H1 (cell line): ENCODE measurements around the gene RAMP3. TPM values are rescaled to one million over a fixed set of nuclear protein-coding genes. Genes with fewer than 3 reads are reported as not detected.

Experiments
- CTCF ChIA-PET: fragments of 300-600 bp; sonication (Branson Sonifier 250); formaldehyde crosslinking; loops from one replicate; lab custom pipeline; 2021; ENCODE audit not compliant: partially characterized antibody; lab: Charles Lee
- POLR2A ChIA-PET: fragments of 300-600 bp; sonication (Branson Sonifier 250); formaldehyde crosslinking; loops from one replicate; lab custom pipeline; 2021; ENCODE audit warnings: inconsistent platforms; ENCODE audit not compliant: partially characterized antibody; lab: Charles Lee
- DNase-seq, 2 experiments: peaks; one replicate each; pipeline versions ENCODE4 v3.0.0 to v3.0.0-alpha.2; 2010 to 2022; ENCODE audit warnings: low spot score in 2 of 2, low read depth in 1 of 2, mixed read lengths in 1 of 2
- FAIRE-seq: peaks from 2 replicates; lab custom pipeline; 2011; peaks lifted over from hg19 to GRCh38; lab: Jason Lieb, UNC
- H2AFZ ChIP-seq: 2 replicates; pipeline ENCODE4 v1.8.1; 2012; ENCODE audit warnings: low read length, inconsistent platforms
- H2AK5ac ChIP-seq: 2 replicates; pipeline ENCODE4 v1.6.1; 2013; ENCODE audit warnings: low read depth, low read length
- H2BK120ac ChIP-seq: replicated peaks from 2 replicates; pipeline ENCODE3; 2013; ENCODE audit warnings: low read depth, low read length, inconsistent platforms
- H2BK12ac ChIP-seq: 2 replicates; pipeline ENCODE4 v1.6.1; 2013; ENCODE audit warnings: low read depth, low read length
- H2BK15ac ChIP-seq: 2 replicates; pipeline ENCODE4 v1.6.1; 2013; ENCODE audit warnings: low read length
- H2BK20ac ChIP-seq: 2 replicates; pipeline ENCODE4 v1.6.1; 2013; ENCODE audit warnings: low read length
- H2BK5ac ChIP-seq: 2 replicates; pipeline ENCODE4 v1.6.1; 2013; ENCODE audit warnings: low read depth, low read length
- H3K14ac ChIP-seq: 2 replicates; pipeline ENCODE4 v1.6.1; 2013; ENCODE audit warnings: inconsistent platforms; ENCODE audit not compliant: insufficient read length
- H3K18ac ChIP-seq: 2 replicates; pipeline ENCODE4 v1.6.1; 2013; ENCODE audit warnings: low read length; ENCODE audit errors: extremely low read depth
- H3K23ac ChIP-seq: 2 replicates; pipeline ENCODE4 v1.6.1; 2013; ENCODE audit warnings: inconsistent platforms; ENCODE audit not compliant: insufficient read length
- H3K23me2 ChIP-seq: 2 replicates; pipeline ENCODE4 v1.6.1; 2013; ENCODE audit warnings: low read depth, low read length
- H3K27ac ChIP-seq: 2 replicates; pipeline ENCODE4 v1.6.1; 2011; ENCODE audit warnings: low read depth, low read length, inconsistent platforms
- H3K27me3 ChIP-seq, 4 experiments: replicated peaks in 1 of 4; 1 replicate in 1 of 4; 2 replicates in 3 of 4; pipeline versions ENCODE4 v1.6.1 to v1.8.1; 2011 to 2013; ENCODE audit warnings: low read length in 3 of 4, mild to moderate bottlenecking in 3 of 4, inconsistent platforms in 2 of 4, mixed read lengths in 2 of 4, moderate library complexity in 1 of 4; ENCODE audit not compliant: control insufficient read depth in 3 of 4, insufficient read depth in 3 of 4; ENCODE audit errors: extremely low read depth in 1 of 4
- H3K36me3 ChIP-seq, 4 experiments: 2 replicates each; pipeline versions ENCODE4 v1.6.1 to v1.8.1; 2011 to 2013; ENCODE audit warnings: mild to moderate bottlenecking in 4 of 4, low read length in 3 of 4, moderate library complexity in 2 of 4, control low read depth in 1 of 4, inconsistent platforms in 1 of 4; ENCODE audit not compliant: insufficient read depth in 4 of 4, control insufficient read depth in 2 of 4
- H3K4ac ChIP-seq: replicated peaks from 2 replicates; pipeline ENCODE3; 2013; ENCODE audit warnings: low read length, low read depth, mixed read lengths, inconsistent platforms; ENCODE audit not compliant: insufficient read length
- H3K4me1 ChIP-seq, 4 experiments: replicated peaks in 1 of 4; 1 replicate in 1 of 4; 2 replicates in 3 of 4; pipeline versions ENCODE4 v1.6.1 to v1.8.1; 2011 to 2013; ENCODE audit warnings: low read length in 3 of 4, inconsistent platforms in 2 of 4, mixed read lengths in 1 of 4; ENCODE audit not compliant: insufficient read depth in 4 of 4, control insufficient read depth in 3 of 4
- H3K4me2 ChIP-seq, 2 experiments: 2 replicates each; pipeline versions ENCODE4 v1.6.1 to v1.8.1; 2011 to 2013; ENCODE audit warnings: low read depth in 2 of 2, low read length in 2 of 2, control low read depth in 1 of 2, inconsistent platforms in 1 of 2, mild to moderate bottlenecking in 1 of 2; ENCODE audit not compliant: insufficient read depth in 1 of 2
- H3K4me3 ChIP-seq, 4 experiments: fragments of 200-600, 300-600 bp in 1 of 4; sonication (generic), shearing (Covaris generic), sonication (Bioruptor Twin) in 1 of 4; 2 replicates each; pipeline versions ENCODE4 v1.5.1 to v1.8.1; 2011 to 2016; ENCODE audit warnings: low read length in 4 of 4, low read depth in 3 of 4, control low read depth in 2 of 4, inconsistent platforms in 2 of 4, mild to moderate bottlenecking in 2 of 4, mixed read lengths in 1 of 4, moderate library complexity in 1 of 4; ENCODE audit not compliant: insufficient read depth in 2 of 4; ENCODE audit errors: extremely low read depth in 1 of 4
- H3K56ac ChIP-seq: replicated peaks from 2 replicates; pipeline ENCODE3; 2013; ENCODE audit warnings: low read depth, mild to moderate bottlenecking, mixed read lengths, low read length, inconsistent platforms; ENCODE audit not compliant: insufficient read length
- H3K79me1 ChIP-seq: 2 replicates; pipeline ENCODE4 v1.6.1; 2013; ENCODE audit warnings: low read depth, low read length, control low read depth
- H3K79me2 ChIP-seq, 2 experiments: 2 replicates each; pipeline versions ENCODE4 v1.6.1 to v1.8.1; 2012 to 2013; ENCODE audit warnings: low read length in 2 of 2, mild to moderate bottlenecking in 2 of 2, inconsistent platforms in 1 of 2; ENCODE audit not compliant: insufficient read depth in 2 of 2, control insufficient read depth in 1 of 2
- H3K9ac ChIP-seq, 4 experiments: replicated peaks in 1 of 4; 1 replicate in 1 of 4; 2 replicates in 3 of 4; pipeline versions ENCODE4 v1.6.1 to v1.8.1; 2011 to 2013; ENCODE audit warnings: low read depth in 3 of 4, low read length in 3 of 4, control low read depth in 2 of 4, mild to moderate bottlenecking in 2 of 4, moderate library complexity in 2 of 4, inconsistent platforms in 1 of 4; ENCODE audit errors: extremely low read depth in 1 of 4
- H3K9me3 ChIP-seq, 2 experiments: 2 replicates each; pipeline versions ENCODE4 v1.6.1 to v1.8.1; 2012 to 2013; ENCODE audit warnings: mild to moderate bottlenecking in 2 of 2, moderate library complexity in 2 of 2, control low read depth in 1 of 2, inconsistent platforms in 1 of 2, low read depth in 1 of 2, low read length in 1 of 2, mixed read lengths in 1 of 2; ENCODE audit not compliant: insufficient read depth in 2 of 2
- H4K20me1 ChIP-seq, 2 experiments: replicated peaks in 1 of 2; 2 replicates each; pipeline versions ENCODE3 to v1.8.1; 2011 to 2013; ENCODE audit warnings: inconsistent platforms in 2 of 2, low read length in 2 of 2, mild to moderate bottlenecking in 1 of 2; ENCODE audit not compliant: insufficient read depth in 2 of 2, control insufficient read depth in 1 of 2
- H4K5ac ChIP-seq: 2 replicates; pipeline ENCODE4 v1.6.1; 2013; ENCODE audit warnings: low read length, low read depth, mixed read lengths, inconsistent platforms; ENCODE audit not compliant: insufficient read length
- H4K8ac ChIP-seq: 2 replicates; pipeline ENCODE4 v1.8.0; 2013; ENCODE audit warnings: mild to moderate bottlenecking, moderate library complexity, low read length, inconsistent platforms; ENCODE audit not compliant: insufficient read depth; ENCODE audit errors: extremely low read depth
- H4K91ac ChIP-seq: replicated peaks from 2 replicates; pipeline ENCODE3; 2013; ENCODE audit warnings: low read length, mixed read lengths, inconsistent platforms; ENCODE audit not compliant: insufficient read length
- BRCA1 ChIP-seq: IDR thresholded peaks from 2 replicates; pipeline ENCODE4 v1.6.1; 2012; ENCODE audit warnings: low read depth, low read length, improper control_type of control experiment
- RFX5 ChIP-seq: IDR thresholded peaks from 2 replicates; pipeline ENCODE4 v1.6.1; 2011; ENCODE audit warnings: low read depth, low read length, improper control_type of control experiment, borderline replicate concordance
- TAF1 ChIP-seq: IDR thresholded peaks from 2 replicates; pipeline ENCODE4 v1.6.1; 2011; ENCODE audit warnings: mild to moderate bottlenecking, low read depth, low read length
- WGBS, 2 experiments: shearing (Covaris generic) in 1 of 2; methylation state at CpG; one replicate each; pipeline versions ENCODE4 v1.1.6 to v1.1.7; 2013 to 2015; ENCODE audit warnings: low lambda C conversion rate in 2 of 2, mixed read lengths in 2 of 2, inconsistent platforms in 1 of 2, low coverage in 1 of 2, missing lambda C conversion rate in 1 of 2; ENCODE audit not compliant: insufficient replicate concordance in 2 of 2, insufficient coverage in 1 of 2, insufficient read length in 1 of 2; ENCODE audit errors: extremely low coverage in 1 of 2, missing lambda C conversion rate in 1 of 2; 5-methylcytosine and 5-hydroxymethylcytosine counted together
- polyA plus RNA-seq, 7 experiments: library from polyadenylated mRNA; depleted of rRNA in 3 of 7; stranded (reverse) in 5 of 7; unstranded in 2 of 7; fragments of >200 nt in 5 of 7; fragments of 200-250 nt in 2 of 7; gene quantifications; 1 replicate in 5 of 7; 2 replicates in 1 of 7; 4 replicates in 1 of 7; pipeline versions ENCODE4 v1.2.1 to v1.2.3, GENCODE V29; 2011 to 2013; ENCODE audit warnings: missing spikeins in 2 of 7, mixed read lengths in 2 of 7
- total RNA-seq: library from RNA; stranded (reverse); fragmentation: NEBNext Ultra II Directional; extraction: Animal tissue kit (Norgen Biotek cat#: 25700); gene quantifications from 2 replicates; pipeline ENCODE4 v1.2.1, GENCODE V29; 2021
- TF ChIP-seq, protein P1 (sequence below), 3 experiments: IDR thresholded peaks; 1 replicate in 2 of 3; 2 replicates in 1 of 3; pipeline versions ENCODE4 v1.5.1 to v1.6.1; 2011; ENCODE audit warnings: low read length in 3 of 3, mild to moderate bottlenecking in 3 of 3, inconsistent platforms in 2 of 3, low read depth in 1 of 3, moderate library complexity in 1 of 3; ENCODE audit not compliant: insufficient read depth in 1 of 3; ENCODE audit errors: control extremely low read depth in 1 of 3

Gene RAMP3
- total and polyA plus RNA-seq, 2 of the 8 experiments (the other 6 are each of a cell fraction or from before 2014, with no cell fraction given) = 0.88 to 0.98 TPM

DNA sequence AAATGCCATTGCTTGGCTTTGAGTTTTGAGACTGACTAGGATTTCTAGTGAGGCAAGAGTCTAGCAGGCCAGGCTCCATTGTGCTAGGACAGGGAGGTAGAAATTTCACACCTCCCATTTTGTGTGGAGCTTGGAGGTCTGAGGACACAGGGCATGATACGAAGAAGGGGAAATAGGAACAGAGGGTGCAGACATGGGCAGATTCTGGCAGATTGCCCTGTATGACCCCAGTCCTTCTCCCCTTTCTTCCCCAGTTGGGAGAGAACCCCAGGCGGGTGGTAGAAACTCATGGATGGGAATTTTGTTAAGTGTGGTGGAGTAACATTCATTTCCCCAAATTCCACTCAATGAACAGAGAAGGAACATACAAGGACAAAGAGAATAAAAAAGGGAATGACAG, 54.4 kb downstream of the RAMP3 start:
- no peaks in the 10 kb centered on the region for H3K79me1 ChIP-seq
- no peaks in the 10 kb centered on the region for H3K23me2 ChIP-seq
- no peaks in the 10 kb centered on the region for H3K27me3 ChIP-seq
- no peak overlapping the region for H2AK5ac ChIP-seq
- no peaks in the 10 kb centered on the region; a peak in 1 of 7 replicates for H3K4me1 ChIP-seq
- H3K9me3 ChIP-seq = no peaks in the 10 kb centered on the region
- no peak overlapping the region for H3K4me2 ChIP-seq
- H3K14ac ChIP-seq = no peak overlapping the region
- no peak overlapping the region for H3K18ac ChIP-seq
- H2BK5ac ChIP-seq = no peak overlapping the region
- DNase-seq (no peak), FAIRE-seq (no peak)
- CTCF ChIA-PET = interaction anchor here (0.8 kb wide), 1 partner anchor 28 kb away, joined by 3 read pairs; no protein-coding TSS in a partner anchor
- no peak overlapping the region for H3K23ac ChIP-seq
- H4K20me1 ChIP-seq = no peaks in the 10 kb centered on the region
- H2BK15ac ChIP-seq = no peak overlapping the region
- H4K8ac ChIP-seq = no peak overlapping the region
- H2BK120ac ChIP-seq = no peak overlapping the region
- no peak overlapping the region for H4K91ac ChIP-seq
- no peak overlapping the region for H3K4me3 ChIP-seq
- H3K36me3 ChIP-seq = no peaks in the 10 kb centered on the region
- H4K5ac ChIP-seq = no peak overlapping the region
- H3K79me2 ChIP-seq = no peaks in the 10 kb centered on the region
- H3K27ac ChIP-seq = no peak overlapping the region
- H3K9ac ChIP-seq = no peak overlapping the region
- H2BK12ac ChIP-seq = no peak overlapping the region
- WGBS, 2 experiments = 88% methylated on average over 2 of the region's 2 CpGs; no CpG with 5 or more reads in 1 of the 2 experiments
- no peak overlapping the region for H2BK20ac ChIP-seq
- no peak overlapping the region for H3K56ac ChIP-seq
- H2AFZ ChIP-seq = no peak overlapping the region
- POLR2A ChIA-PET = no interaction called here
- TF ChIP-seq TAF1 = no peak
- TF ChIP-seq RFX5 = no peak
- TF ChIP-seq BRCA1 = no peak
- TF ChIP-seq, protein P1, sequence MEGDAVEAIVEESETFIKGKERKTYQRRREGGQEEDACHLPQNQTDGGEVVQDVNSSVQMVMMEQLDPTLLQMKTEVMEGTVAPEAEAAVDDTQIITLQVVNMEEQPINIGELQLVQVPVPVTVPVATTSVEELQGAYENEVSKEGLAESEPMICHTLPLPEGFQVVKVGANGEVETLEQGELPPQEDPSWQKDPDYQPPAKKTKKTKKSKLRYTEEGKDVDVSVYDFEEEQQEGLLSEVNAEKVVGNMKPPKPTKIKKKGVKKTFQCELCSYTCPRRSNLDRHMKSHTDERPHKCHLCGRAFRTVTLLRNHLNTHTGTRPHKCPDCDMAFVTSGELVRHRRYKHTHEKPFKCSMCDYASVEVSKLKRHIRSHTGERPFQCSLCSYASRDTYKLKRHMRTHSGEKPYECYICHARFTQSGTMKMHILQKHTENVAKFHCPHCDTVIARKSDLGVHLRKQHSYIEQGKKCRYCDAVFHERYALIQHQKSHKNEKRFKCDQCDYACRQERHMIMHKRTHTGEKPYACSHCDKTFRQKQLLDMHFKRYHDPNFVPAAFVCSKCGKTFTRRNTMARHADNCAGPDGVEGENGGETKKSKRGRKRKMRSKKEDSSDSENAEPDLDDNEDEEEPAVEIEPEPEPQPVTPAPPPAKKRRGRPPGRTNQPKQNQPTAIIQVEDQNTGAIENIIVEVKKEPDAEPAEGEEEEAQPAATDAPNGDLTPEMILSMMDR (IDR thresholded peaks at IDR 0.05; ENCODE audit: control extremely low read depth in 1 of 3, insufficient read depth in 1 of 3, low read depth in 1 of 3, low read length in 3 of 3) = no peak
- H3K4ac ChIP-seq = no peak overlapping the region
